IMR-90 (cell line): ENCODE measurements around the gene RPS6KA2. TPM values are rescaled to one million over a fixed set of nuclear protein-coding genes. Genes with fewer than 3 reads are reported as not detected.

ENCODE experiments used
- ATAC-seq: fragments of 200-7000 bp; cut with Tn5 transposase; 2 replicates; pipeline ENCODE4 v1.9.1; 2020; ENCODE audit warnings: low read depth, mild to moderate bottlenecking, moderate library complexity
- BruUV-seq: library from RNA; stranded (reverse); fragments of 400-500 nt; replicated peaks from 2 replicates; lab custom pipeline; 2021; lab: Mats Ljungman, UMichigan
- CTCF ChIA-PET: fragments of 300-600 bp; formaldehyde crosslinking; extraction: SDS; loops from one replicate; lab custom pipeline; 2021; ENCODE audit warnings: antibody characterized with exemption; lab: Yijun Ruan, JAX
- POLR2A ChIA-PET: fragments of 300-600 bp; sonication (Branson Sonifier 250); formaldehyde crosslinking; loops from one replicate; lab custom pipeline; 2022; ENCODE audit warnings: antibody characterized with exemption; ENCODE audit not compliant: unreplicated experiment; lab: Charles Lee
- DNase-seq: peaks from one replicate; pipeline ENCODE4 v3.0.0; 2013
- H2AFZ ChIP-seq: replicated peaks from 2 replicates; pipeline ENCODE3; 2013; ENCODE audit warnings: low read length, mild to moderate bottlenecking; ENCODE audit not compliant: poor library complexity
- H2AK5ac ChIP-seq: 2 replicates; pipeline ENCODE4 v1.6.1; 2013; ENCODE audit warnings: low read depth, low read length, inconsistent platforms
- H2AK9ac ChIP-seq: replicated peaks from 2 replicates; pipeline ENCODE3; 2013; ENCODE audit warnings: mild to moderate bottlenecking, low read depth, low read length, moderate library complexity; ENCODE audit not compliant: poor library complexity
- H2BK120ac ChIP-seq: 2 replicates; pipeline ENCODE4 v1.6.1; 2013; ENCODE audit warnings: low read depth, low read length, inconsistent platforms
- H2BK15ac ChIP-seq: 3 replicates; pipeline ENCODE4 v1.6.1; 2013; ENCODE audit warnings: low read depth, low read length, inconsistent platforms
- H2BK20ac ChIP-seq: 2 replicates; pipeline ENCODE4 v1.6.1; 2013; ENCODE audit warnings: low read depth, mild to moderate bottlenecking, inconsistent platforms, low read length, moderate library complexity
- H2BK5ac ChIP-seq: 2 replicates; pipeline ENCODE4 v1.6.1; 2013; ENCODE audit warnings: mild to moderate bottlenecking, low read depth, low read length, inconsistent platforms; ENCODE audit not compliant: poor library complexity, severe bottlenecking
- H3K14ac ChIP-seq: replicated peaks from 2 replicates; pipeline ENCODE4 v1.6.1; 2013; ENCODE audit warnings: low read depth, low read length, inconsistent platforms
- H3K18ac ChIP-seq: 2 replicates; pipeline ENCODE4 v1.6.1; 2013; ENCODE audit warnings: low read depth, low read length, control low read depth
- H3K23ac ChIP-seq: 2 replicates; pipeline ENCODE4 v1.6.1; 2013; ENCODE audit warnings: low read depth, low read length, inconsistent platforms
- H3K27ac ChIP-seq: 2 replicates; pipeline ENCODE4 v1.5.1; 2013; ENCODE audit warnings: mild to moderate bottlenecking, control low read depth, low read length; ENCODE audit not compliant: insufficient read depth
- H3K27me3 ChIP-seq: 2 replicates; pipeline ENCODE4 v1.6.1; 2013; ENCODE audit warnings: low read length; ENCODE audit not compliant: control insufficient read depth, insufficient read depth
- H3K36me3 ChIP-seq: 2 replicates; pipeline ENCODE4 v1.6.1; 2013; ENCODE audit warnings: low read length, mixed read lengths; ENCODE audit not compliant: control insufficient read depth, insufficient read depth
- H3K4ac ChIP-seq: 2 replicates; pipeline ENCODE4 v1.6.1; 2013; ENCODE audit warnings: low read depth, low read length, inconsistent platforms
- H3K4me1 ChIP-seq: 2 replicates; pipeline ENCODE4 v1.6.1; 2013; ENCODE audit warnings: low read length, mixed read lengths; ENCODE audit not compliant: control insufficient read depth, insufficient read depth
- H3K4me2 ChIP-seq: 2 replicates; pipeline ENCODE4 v1.6.1; 2013; ENCODE audit warnings: low read depth, mild to moderate bottlenecking, control low read depth, low read length, moderate library complexity
- H3K4me3 ChIP-seq: 2 replicates; pipeline ENCODE4 v1.5.1; 2013; ENCODE audit warnings: low read depth, mild to moderate bottlenecking, control low read depth, low read length, moderate library complexity; ENCODE audit not compliant: insufficient read depth
- H3K56ac ChIP-seq: 2 replicates; pipeline ENCODE4 v1.6.1; 2013; ENCODE audit warnings: low read length, inconsistent platforms; ENCODE audit not compliant: insufficient read depth; ENCODE audit errors: extremely low read depth
- H3K79me1 ChIP-seq, 2 experiments: 2 replicates each; pipeline ENCODE4 v1.6.1; 2013; ENCODE audit warnings: low read length in 2 of 2, inconsistent platforms in 1 of 2, low read depth in 1 of 2
- H3K9ac ChIP-seq: 2 replicates; pipeline ENCODE4 v1.6.1; 2013; ENCODE audit warnings: low read depth, low read length, control low read depth
- H3K9me1 ChIP-seq: 2 replicates; pipeline ENCODE4 v1.6.1; 2013; ENCODE audit warnings: low read length, inconsistent platforms; ENCODE audit not compliant: insufficient read depth
- H3K9me3 ChIP-seq: 2 replicates; pipeline ENCODE4 v1.6.1; 2013; ENCODE audit warnings: low read length; ENCODE audit not compliant: control insufficient read depth, insufficient read depth
- H4K20me1 ChIP-seq: 2 replicates; pipeline ENCODE4 v1.6.1; 2013; ENCODE audit warnings: low read length, inconsistent platforms; ENCODE audit not compliant: insufficient read depth
- H4K5ac ChIP-seq: 2 replicates; pipeline ENCODE4 v1.6.1; 2013; ENCODE audit warnings: mild to moderate bottlenecking, low read depth, low read length, control low read depth
- H4K8ac ChIP-seq, 2 experiments: 2 replicates each; pipeline ENCODE4 v1.6.1; 2013; ENCODE audit warnings: low read depth in 2 of 2, low read length in 2 of 2, control low read depth in 1 of 2, inconsistent platforms in 1 of 2
- H4K91ac ChIP-seq: 2 replicates; pipeline ENCODE4 v1.6.1; 2013; ENCODE audit warnings: low read depth, low read length, inconsistent platforms; ENCODE audit not compliant: insufficient read depth
- CEBPB ChIP-seq: IDR thresholded peaks from 2 replicates; pipeline ENCODE4 v1.6.1; 2012; ENCODE audit warnings: low read depth, low read length, improper control_type of control experiment
- CTCF ChIP-seq: conservative IDR thresholded peaks from 2 replicates; pipeline ENCODE4 v1.5.1; 2012; ENCODE audit warnings: mild to moderate bottlenecking, low read depth, low read length, improper control_type of control experiment
- RCOR1 ChIP-seq: IDR thresholded peaks from 2 replicates; pipeline ENCODE4 v1.6.1; 2012; ENCODE audit warnings: mild to moderate bottlenecking, low read length, improper control_type of control experiment; ENCODE audit not compliant: insufficient replicate concordance
- WGBS, 2 experiments: methylation state at CpG; one replicate each; pipeline versions ENCODE4 v1.1.5 to v1.1.7; 2013; ENCODE audit warnings: missing lambda C conversion rate in 2 of 2; ENCODE audit not compliant: insufficient read length in 1 of 2; ENCODE audit errors: extremely low coverage in 2 of 2; 5-methylcytosine and 5-hydroxymethylcytosine counted together
- dilution Hi-C: fragments of 300-500 bp; cut with HindIII; formaldehyde crosslinking; loops from one replicate; pipeline ENCODE4 v1.14.3; 2018; ENCODE audit warnings: low sequenced_read_pairs; ENCODE audit not compliant: unreplicated experiment
- in situ Hi-C: fragments of 300-500 bp; cut with MboI; formaldehyde crosslinking; loops from 3 replicates; pipeline ENCODE4 v1.14.3; 2019; ENCODE audit warnings: low sequenced_read_pairs, inconsistent platforms, mixed read lengths
- intact Hi-C: fragments of 100-400 bp; cut with micrococcal nuclease; formaldehyde crosslinking; loops from 2 replicates; pipeline ENCODE4 v1.10.0; 2022
- polyA plus RNA-seq, 3 experiments: library from polyadenylated mRNA; depleted of rRNA; stranded (reverse); fragments of >200 nt; gene quantifications; 2 replicates each; pipeline ENCODE4 v1.2.3, GENCODE V29; 2012; ENCODE audit warnings: low replicate concordance in 1 of 3
- total RNA-seq: library from RNA; depleted of rRNA; stranded (reverse); fragments of >200 nt; gene quantifications from 2 replicates; pipeline ENCODE4 v1.2.3, GENCODE V29; 2012

RPS6KA2 gene
- total and polyA plus RNA-seq, 2 of the 4 experiments (the other 2 are of a cell fraction): 26.9 to 31.3 TPM

- no TSS peak for BruUV-seq
- in situ Hi-C loops: no loop called here
- H3K18ac ChIP-seq: no peak overlapping the region
These were observed 211.2 kb downstream of the RPS6KA2 start for GRCh38 chr6:166415833-166416347.

More at GRCh38 chr6:166415833-166416347, 211.2 kb downstream of the RPS6KA2 start:
- Histone ChIP-seq H2BK5ac (no peak overlapping the region), H3K4me3 (no peak overlapping the region), H2BK15ac (no peak overlapping the region), H4K5ac (no peak overlapping the region), H2AK9ac (no peak overlapping the region), H2BK20ac (no peak overlapping the region), H4K20me1 (peaks cover 3% of the 10 kb centered on the region; the same call in 1 of the 2 replicates), H3K23ac (no peak overlapping the region), H2AK5ac (no peak overlapping the region), H3K9ac (no peak overlapping the region), H3K9me1 (peaks cover 13% of the 10 kb centered on the region), H3K36me3 (peaks cover 69% of the 10 kb centered on the region), H4K8ac (no peak overlapping the region), H3K4me1 (no peaks in the 10 kb centered on the region), H3K9me3 (no peaks in the 10 kb centered on the region), H3K56ac (no peak overlapping the region), H3K4ac (no peak overlapping the region; the same call in 1 of the 2 replicates), H2AFZ (peak overlapping the region; percentile 42), H3K4me2 (no peak overlapping the region), H3K27ac (no peak overlapping the region), H3K79me1 (0 out of 4 replicates have a peak, but pooled peaks cover 0 to 5% of the 10 kb centered on the region in 2 experiments), H2BK120ac (no peak overlapping the region), H3K14ac (no peak overlapping the region), H4K91ac (no peak overlapping the region), H3K27me3 (no peaks in the 10 kb centered on the region)
- dilution Hi-C loops (no loop called here), intact Hi-C loops (no loop called here)
- WGBS, 2 experiments: 91 to 100% methylated on average over 3 to 5 of the region's 5 CpGs
- TF ChIP-seq CTCF (no peak), RCOR1 (no peak), CEBPB (no peak)
- DNase-seq (no peak), ATAC-seq (no peak)
- POLR2A ChIA-PET: no interaction called here
- CTCF ChIA-PET: no interaction called here
